GM21515 (cell line): Measurements from ENCODE around the gene IZUMO1.
A peak's percentile ranks its signal among the peaks of the same experiment; 100 is the strongest.
"Not testable (repeated sequence)": the region's sequence is repeated elsewhere in the genome, so short reads cannot be mapped to it uniquely, and the experiment has no call there.

Source experiments
- ATAC-seq: cut with Tn5 transposase; IDR thresholded peaks from one replicate; pipeline ENCODE4 v1.9.1; 2021; ENCODE audit not compliant: unreplicated experiment

IZUMO1 gene

DNA sequence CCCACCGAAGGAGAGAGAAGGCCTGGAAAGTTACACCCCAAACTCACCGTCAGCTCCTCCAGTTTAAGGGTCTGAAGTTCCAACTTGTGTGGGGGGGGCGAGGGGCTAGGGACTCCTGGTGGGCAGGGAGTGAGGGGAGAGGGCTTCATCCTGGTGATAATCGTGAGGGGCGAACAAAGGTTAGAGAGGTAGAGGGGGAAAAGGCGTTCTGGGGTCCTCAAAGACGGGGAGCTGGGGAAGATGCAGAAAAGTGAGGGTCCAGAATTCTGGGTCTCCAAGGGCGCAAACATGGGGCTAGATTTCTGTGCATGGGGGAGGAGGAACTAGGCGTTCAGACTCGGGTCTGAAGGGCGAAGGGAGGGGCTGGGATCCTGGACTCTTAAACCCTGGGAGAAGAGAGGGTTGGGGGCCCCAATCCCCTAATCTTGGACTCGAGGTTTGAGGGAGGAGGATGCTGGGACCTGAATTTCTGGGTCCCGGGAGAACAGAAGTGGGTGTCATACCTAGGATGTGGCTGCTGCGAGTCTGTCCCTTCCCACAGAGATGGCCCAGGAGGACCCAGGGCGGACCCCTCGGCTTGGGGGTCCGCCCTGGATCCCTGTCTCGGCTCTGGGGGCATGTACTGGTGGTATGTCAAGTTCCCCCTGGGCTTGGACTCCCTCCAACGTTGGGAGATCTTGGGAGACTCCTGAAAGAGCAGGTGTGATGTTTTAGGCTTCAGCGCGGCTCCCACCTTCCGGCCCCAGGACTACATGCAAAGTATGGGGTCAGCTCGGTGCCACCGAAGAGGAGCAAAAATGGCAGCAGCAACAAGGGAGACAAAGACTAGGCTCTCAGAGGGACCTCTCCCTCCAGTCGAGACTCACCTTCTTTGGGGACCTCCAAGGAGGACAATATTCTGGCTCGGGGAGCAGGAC lies 31.7 kb downstream of the IZUMO1 start:
- no peak for ATAC-seq

DNA sequence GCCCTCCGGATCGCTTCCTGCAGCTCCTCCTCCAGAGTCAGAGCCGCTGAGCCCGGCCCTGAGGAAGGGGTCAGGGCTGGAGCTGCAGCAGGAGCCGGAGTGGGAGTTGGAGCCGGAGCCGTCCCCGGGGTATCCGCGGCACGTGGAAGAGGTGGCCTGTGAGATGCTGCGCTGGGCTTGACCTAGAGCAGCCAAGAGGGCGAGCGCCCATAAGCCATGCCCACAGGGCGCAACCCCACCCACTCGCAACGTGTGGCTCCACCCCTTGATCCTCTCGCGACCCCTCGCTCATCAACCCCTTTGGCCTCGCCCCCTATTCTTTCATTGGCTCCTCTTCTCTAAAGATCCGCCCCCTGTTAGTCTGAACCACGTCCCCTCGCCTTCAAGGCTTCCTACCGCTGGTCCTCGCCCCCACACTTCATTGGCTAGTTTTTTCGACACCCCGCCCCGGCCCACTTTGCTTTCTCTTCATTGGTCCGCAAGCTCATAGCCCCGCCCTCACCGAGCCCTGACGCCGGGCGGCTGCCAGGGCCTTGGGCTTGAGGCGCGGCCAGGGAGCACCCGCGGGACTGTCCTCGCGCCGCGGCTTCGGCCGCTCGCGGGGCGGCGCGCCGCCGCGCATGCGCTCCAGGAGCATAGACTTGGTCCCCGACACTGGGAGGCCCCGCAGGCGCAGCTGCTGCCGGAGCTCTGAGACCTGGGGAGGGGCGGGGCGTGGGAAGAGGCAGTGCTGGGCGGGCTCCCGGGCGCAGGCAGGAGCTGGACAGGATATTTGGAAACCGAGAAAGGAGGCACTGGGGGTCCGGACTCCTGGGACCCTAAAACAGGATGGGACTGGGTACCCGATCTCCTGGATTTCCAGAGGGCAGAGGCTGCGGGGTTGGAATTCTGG lies 32.6 kb downstream of the IZUMO1 start:
- peak; percentile 84 for ATAC-seq

DNA sequence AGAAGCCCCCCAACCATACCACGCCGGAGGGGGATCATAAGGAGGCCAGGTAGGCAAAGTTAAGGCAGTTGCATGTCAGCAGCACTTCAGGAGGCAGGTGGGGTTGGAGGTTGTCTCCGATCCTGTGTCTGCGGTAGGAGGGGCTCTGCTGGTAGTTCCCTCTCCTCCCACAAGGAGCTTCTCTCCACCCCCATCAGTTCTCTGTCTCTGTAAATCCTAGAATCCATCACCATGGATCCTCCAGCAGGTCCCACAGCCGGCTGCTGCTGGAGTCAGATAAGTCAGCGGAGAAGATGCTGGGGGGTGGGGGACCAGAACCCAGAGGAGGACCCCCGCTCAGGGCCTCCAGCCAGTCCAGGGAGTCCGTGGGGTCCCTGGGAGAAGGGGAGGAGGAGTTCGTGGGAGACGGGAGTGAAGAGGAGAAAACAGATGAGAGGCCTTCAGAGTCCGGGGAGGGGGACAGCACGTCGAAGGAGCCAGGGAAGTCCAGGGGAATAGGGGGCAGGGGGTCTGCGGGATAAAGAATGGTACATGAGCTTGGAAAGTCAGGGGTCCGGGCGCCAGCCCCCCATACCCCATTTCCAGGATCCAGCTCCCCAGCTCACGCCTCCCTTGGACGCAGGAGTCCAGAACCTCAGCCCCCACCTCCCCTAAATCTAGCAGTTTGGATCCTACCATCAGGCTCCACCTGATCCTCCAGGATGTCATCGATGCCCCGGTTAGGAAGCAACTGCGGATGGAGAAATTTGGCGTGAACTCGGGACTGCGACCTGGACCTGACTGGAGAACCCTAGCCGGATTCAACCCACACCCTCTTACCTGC lies 33.5 kb downstream of the IZUMO1 start:
- no peak for ATAC-seq

DNA sequence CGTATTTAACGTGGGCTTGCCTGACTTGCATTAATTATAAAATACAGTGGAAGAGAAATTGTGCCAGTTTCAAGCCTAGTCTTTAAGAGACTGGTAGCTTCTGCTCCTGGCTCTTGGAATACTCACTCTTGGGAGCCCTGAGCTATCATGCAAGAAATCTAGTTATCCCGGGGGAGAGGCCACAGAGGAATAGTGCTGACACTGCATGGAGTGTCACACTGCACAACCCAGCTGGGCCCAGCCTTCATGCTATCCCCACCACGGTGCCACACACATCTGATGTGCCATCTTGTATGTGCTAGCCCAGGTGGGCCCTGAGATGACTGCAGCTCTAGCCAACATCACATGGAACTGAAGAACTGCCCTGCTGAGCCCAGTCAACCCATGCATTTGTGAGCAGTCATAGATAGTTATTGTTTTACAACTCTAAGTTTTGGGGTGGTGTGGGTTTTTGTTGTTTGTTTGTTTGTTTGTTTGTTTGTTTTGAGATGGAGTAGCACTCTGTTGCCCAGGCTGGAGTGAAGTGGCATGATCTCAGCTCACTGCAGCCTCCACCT lies 35.5 kb downstream of the IZUMO1 start:
- ATAC-seq = no peak

DNA sequence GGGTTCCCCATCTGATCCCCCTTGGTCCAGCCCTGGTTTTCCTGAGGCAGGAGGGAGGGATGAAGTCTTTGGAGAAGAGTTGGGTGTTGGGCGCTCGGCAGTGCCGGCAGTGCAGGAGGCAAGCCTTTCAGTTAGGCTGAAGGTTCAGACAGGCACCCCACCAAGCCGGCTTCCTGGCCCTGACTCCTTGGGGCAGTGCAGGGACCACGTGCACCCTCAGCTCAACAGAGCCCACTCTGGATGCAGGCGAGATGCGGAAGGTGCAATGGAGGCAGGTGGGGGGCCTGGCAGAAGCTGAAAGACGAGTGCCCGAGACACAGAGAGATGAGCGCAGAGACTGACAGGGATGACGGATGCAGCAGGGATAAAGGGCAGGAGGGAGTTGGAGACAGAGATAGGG lies 38.2 kb downstream of the IZUMO1 start:
- no peak for ATAC-seq

DNA sequence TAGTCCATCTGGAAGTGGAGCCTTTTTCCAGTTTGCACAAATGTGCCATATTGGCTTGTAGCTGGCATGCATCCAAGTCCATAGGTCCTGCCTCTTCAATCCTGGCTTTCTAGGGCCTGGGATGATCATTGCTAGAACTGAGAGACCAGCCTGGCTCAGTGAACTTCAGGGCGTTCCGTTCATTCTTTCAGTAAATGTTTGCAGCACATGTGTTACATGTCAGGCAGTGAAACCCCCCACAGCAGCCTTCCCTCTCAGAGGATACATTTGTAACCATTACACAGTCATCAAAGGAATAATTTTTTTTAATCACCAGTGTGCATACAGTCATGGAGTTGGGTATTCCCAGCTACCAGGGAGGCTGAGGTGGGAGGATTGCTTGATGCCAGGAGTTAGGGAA lies 41.3 kb downstream of the IZUMO1 start:
- ATAC-seq = no peak

DNA sequence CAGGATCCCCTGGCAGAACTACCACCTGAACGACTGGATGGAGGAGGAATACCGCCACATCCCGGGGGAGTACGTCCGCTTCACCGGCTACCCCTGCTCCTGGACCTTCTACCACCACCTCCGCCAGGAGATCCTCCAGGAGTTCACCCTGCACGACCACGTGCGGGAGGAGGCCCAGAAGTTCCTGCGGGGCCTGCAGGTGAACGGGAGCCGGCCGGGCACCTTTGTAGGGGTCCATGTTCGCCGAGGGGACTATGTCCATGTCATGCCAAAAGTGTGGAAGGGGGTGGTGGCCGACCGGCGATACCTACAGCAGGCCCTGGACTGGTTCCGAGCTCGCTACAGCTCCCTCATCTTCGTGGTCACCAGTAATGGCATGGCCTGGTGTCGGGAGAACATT lies 43.4 kb downstream of the IZUMO1 start:
- no peak for ATAC-seq

DNA sequence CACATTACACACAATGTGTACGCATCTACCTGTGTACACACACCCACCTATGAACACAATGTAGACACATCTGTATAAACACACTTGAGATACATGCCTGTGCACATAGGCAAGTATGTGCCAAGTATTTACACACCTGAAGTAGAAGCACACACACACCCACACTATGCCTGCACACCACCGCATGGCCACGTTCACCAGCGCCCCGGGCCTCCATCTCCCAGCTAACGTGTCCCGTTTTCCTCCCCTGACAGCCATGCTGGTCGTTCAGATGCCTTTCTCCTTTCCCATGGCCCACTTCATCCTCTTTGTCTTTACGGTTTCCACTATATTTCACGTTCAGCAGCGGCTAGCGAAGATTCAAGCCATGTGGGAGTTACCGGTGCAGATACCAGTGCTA lies 44.0 kb downstream of the IZUMO1 start:
- ATAC-seq = no peak

DNA sequence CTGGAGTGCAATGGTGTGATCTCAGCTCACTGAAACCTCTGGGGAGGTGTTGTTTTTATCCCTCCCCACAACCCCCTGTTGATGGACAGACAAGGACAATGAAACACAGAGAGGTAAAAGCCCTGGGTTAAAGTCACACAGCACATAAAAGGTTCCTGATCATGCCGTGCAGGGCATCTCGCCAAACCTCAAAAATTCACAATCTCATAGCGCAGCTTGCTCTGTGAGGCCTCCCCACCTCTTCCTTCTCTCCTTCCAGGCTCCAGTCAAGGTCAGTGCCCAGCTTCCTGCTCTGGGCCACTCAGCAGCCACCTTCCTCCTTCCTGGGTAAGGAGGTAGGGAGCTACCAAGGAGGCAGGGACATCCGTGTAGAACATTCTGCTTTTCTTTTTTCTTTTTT lies 48.7 kb downstream of the IZUMO1 start:
- no peak for ATAC-seq

DNA sequence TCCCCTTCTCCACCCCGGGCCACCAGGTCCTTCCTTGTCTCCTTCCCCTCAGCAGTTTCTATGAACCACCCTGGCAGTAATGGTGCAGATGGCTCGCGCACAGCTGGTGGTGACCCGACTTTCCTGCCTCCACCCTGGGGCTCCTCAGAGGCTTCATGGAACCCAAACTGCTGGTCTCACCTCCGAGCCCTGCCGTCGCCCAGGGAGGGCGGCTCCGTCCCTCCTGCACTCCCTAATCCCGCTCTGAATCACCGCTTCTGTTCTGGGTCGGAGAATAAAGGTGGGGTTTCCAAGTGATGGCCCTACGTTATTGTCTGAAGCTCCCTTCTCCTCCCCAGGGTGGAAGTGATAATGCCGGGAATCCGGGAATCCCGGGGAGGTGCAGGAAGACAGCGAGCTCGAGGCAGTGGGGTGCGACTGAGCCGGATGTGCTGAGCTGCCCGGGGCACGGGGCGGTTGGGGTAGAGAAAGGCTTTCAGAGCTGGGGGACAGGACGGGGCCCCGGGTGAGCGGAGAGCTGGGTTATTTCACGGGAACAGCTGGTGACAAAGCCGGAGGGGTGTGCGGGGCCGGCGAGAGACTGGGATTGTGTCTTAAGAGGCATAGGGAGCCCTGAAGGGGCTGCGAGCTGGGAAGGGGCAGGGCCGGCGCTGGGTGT lies 50.2 kb downstream of the IZUMO1 start:
- ATAC-seq = no peak

DNA sequence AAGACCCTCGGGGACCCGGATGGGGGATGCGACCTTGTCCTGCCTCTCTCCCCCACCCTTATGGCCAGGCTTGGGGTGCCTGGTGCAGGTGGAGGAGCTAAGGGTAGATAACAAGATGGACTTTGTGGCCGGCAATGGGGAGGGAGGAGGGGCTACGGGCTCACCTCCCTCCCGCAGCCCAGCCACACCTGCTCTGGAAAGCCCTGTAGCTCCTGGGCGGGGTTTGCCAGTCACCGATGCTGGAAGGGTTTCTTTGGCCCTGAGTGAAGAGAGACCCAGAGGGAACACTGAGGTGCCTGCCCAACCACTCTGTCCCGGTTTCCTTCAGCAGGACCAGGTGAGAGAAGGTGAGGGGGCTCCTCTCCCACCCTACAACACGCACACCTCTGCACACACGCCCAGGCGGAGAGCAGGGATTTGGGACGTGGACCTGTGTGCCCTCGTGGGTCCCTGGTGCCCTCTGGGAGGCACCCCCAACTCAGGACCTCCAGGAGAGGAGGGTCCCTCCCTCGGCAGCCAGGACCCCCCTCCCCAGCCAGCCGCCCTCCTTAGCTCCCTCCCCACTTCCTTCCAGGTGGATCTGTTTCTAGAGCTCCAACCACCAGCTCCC lies 50.9 kb downstream of the IZUMO1 start, which contains the start of gene FUT2:
TSS of gene FUT2 (plus strand) at position 229 of the 610 bp plus-strand sequence. CDS start 6,986 bp downstream, outside the sequence.
- no peak for ATAC-seq

DNA sequence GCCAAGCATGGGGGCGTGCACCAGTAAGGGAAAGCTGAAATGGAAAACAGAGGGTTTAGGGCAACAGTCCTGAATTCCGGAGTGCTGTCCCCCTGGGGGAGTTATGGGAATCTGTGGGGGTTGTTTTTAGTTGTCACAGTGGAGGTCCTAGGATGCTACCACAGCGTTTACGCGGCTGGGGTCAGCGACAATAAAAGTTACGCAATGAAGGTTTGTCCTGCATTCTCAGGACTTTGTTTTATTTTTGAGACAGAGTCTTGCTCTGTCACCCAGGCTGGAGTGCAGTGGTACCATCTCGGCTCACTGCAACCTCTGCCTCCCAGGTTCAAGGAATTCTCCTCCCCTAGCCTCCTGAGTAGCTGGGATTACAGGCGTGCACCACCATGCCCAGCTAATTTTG lies 53.1 kb downstream of the IZUMO1 start:
- not testable (repeated sequence) for ATAC-seq
